OCI-LY3 (cell line): ENCODE measurements around the gene DENND4A.

Experiments used
- CTCF ChIP-seq: fragments of 200-600, 300-600 bp; sonication (generic); IDR thresholded peaks from 2 replicates; pipeline ENCODE4 v1.5.1; 2014; ENCODE audit warnings: antibody characterized with exemption, low read length, low read depth
- EZH2phosphoT487 ChIP-seq: fragments of 200-600 bp; shearing (Covaris generic); IDR thresholded peaks from 2 replicates; pipeline ENCODE4 v1.6.1; 2018; ENCODE audit warnings: antibody characterized with exemption, mixed run types, low read depth

GRCh38 chr15:65773386-65774111 is 18.5 kb downstream of the DENND4A start:
- TF ChIP-seq CTCF (no peak), EZH2phosphoT487 (no peak)
